OCI-LY7 (cell line): ENCODE results near the gene MFAP5. TPM values are rescaled to one million over a fixed set of nuclear protein-coding genes. Genes with fewer than 3 reads are reported as not detected.
A peak's percentile ranks its signal among the peaks of the same experiment; 100 is the strongest.

ENCODE experiments used
- BruUV-seq: library from RNA; stranded (reverse); fragments of 400-500 nt; replicated peaks from 2 replicates; lab custom pipeline; 2021; lab: Mats Ljungman, UMichigan
- CTCF ChIA-PET: fragments of 300-600 bp; sonication (Branson Sonifier 250); formaldehyde crosslinking; loops from one replicate; lab custom pipeline; 2022; ENCODE audit warnings: antibody characterized with exemption; ENCODE audit not compliant: unreplicated experiment; lab: Charles Lee
- POLR2A ChIA-PET: fragments of 300-600 bp; sonication (Branson Sonifier 250); formaldehyde crosslinking; loops from one replicate; lab custom pipeline; 2022; ENCODE audit warnings: antibody characterized with exemption; lab: Charles Lee
- DNase-seq: peaks from one replicate; pipeline ENCODE4 v3.0.0-alpha.2; 2015; ENCODE audit warnings: low spot score
- H2AFZ ChIP-seq: fragments of 200-600 bp; sonication (generic), shearing (Covaris generic); 2 replicates; pipeline ENCODE4 v1.6.1; 2014; ENCODE audit warnings: mild to moderate bottlenecking, antibody characterized with exemption, low read length, moderate library complexity
- H3K27ac ChIP-seq: fragments of 200-600 bp; sonication (generic); 2 replicates; pipeline ENCODE4 v1.5.1; 2014; ENCODE audit warnings: mixed run types, low read depth, mild to moderate bottlenecking, moderate library complexity, low read length, inconsistent platforms; ENCODE audit not compliant: poor library complexity, severe bottlenecking
- H3K36me3 ChIP-seq: fragments of 200-600 bp; sonication (generic); 2 replicates; pipeline ENCODE4 v1.6.1; 2014; ENCODE audit warnings: mild to moderate bottlenecking, antibody characterized with exemption, low read length, moderate library complexity, mixed read lengths; ENCODE audit not compliant: insufficient read depth
- H3K4me1 ChIP-seq: fragments of 200-600 bp; sonication (generic); 2 replicates; pipeline ENCODE4 v1.5.1; 2014; ENCODE audit warnings: mild to moderate bottlenecking, low read length; ENCODE audit not compliant: insufficient read depth, poor library complexity, severe bottlenecking
- H3K4me2 ChIP-seq: fragments of 200-600 bp; sonication (generic); 2 replicates; pipeline ENCODE4 v1.6.1; 2014; ENCODE audit warnings: mild to moderate bottlenecking, low read length
- H3K4me3 ChIP-seq: fragments of 200-600 bp; sonication (generic); 2 replicates; pipeline ENCODE4 v1.5.1; 2014; ENCODE audit warnings: mild to moderate bottlenecking, low read depth, low read length; ENCODE audit not compliant: poor library complexity, severe bottlenecking
- H3K79me2 ChIP-seq: fragments of 200-600 bp; sonication (generic); 2 replicates; pipeline ENCODE4 v1.6.1; 2016; ENCODE audit warnings: low read depth, mild to moderate bottlenecking, low read length, moderate library complexity, mixed read lengths; ENCODE audit not compliant: insufficient read depth
- H3K9me2 ChIP-seq: fragments of 200-600 bp; sonication (generic); 2 replicates; pipeline ENCODE4 v1.6.1; 2016; ENCODE audit warnings: mild to moderate bottlenecking, low read length, mixed read lengths; ENCODE audit not compliant: insufficient read depth
- H3K9me3 ChIP-seq: fragments of 200-600 bp; sonication (generic); 2 replicates; pipeline ENCODE4 v1.6.1; 2014; ENCODE audit warnings: mild to moderate bottlenecking, mixed run types, low read length, mixed read lengths
- H4K20me1 ChIP-seq: fragments of 200-600 bp; sonication (generic); 2 replicates; pipeline ENCODE4 v1.6.1; 2014; ENCODE audit warnings: mild to moderate bottlenecking, antibody characterized with exemption, low read length, moderate library complexity, mixed read lengths; ENCODE audit not compliant: insufficient read depth
- CTCF ChIP-seq: fragments of 200-600 bp; sonication (generic); conservative IDR thresholded peaks from 2 replicates; pipeline ENCODE4 v1.5.1; 2014; ENCODE audit warnings: mild to moderate bottlenecking, antibody characterized with exemption, low read length, moderate library complexity, mixed read lengths
- EZH2phosphoT487 ChIP-seq: fragments of 200-600 bp; sonication (generic); IDR thresholded peaks from 2 replicates; pipeline ENCODE4 v1.6.1; 2018; ENCODE audit warnings: low read depth, borderline replicate concordance, mild to moderate bottlenecking, mixed run types, antibody characterized with exemption, low read length, moderate library complexity, mixed read lengths
- intact Hi-C: fragments of 100-400 bp; cut with micrococcal nuclease; formaldehyde crosslinking; loops from one replicate; pipeline ENCODE4 v1.10.0; 2022; ENCODE audit not compliant: unreplicated experiment
- total RNA-seq, 2 experiments: library from RNA; depleted of rRNA in 1 of 2; stranded (reverse); fragments of >200 nt in 1 of 2; shearing (Covaris generic) in 1 of 2; gene quantifications; 2 replicates each; pipeline ENCODE4 v1.2.3, GENCODE V29; 2014 to 2022

MFAP5 gene
- total RNA-seq, 2 experiments from 2014 or later: not detected

DNA sequence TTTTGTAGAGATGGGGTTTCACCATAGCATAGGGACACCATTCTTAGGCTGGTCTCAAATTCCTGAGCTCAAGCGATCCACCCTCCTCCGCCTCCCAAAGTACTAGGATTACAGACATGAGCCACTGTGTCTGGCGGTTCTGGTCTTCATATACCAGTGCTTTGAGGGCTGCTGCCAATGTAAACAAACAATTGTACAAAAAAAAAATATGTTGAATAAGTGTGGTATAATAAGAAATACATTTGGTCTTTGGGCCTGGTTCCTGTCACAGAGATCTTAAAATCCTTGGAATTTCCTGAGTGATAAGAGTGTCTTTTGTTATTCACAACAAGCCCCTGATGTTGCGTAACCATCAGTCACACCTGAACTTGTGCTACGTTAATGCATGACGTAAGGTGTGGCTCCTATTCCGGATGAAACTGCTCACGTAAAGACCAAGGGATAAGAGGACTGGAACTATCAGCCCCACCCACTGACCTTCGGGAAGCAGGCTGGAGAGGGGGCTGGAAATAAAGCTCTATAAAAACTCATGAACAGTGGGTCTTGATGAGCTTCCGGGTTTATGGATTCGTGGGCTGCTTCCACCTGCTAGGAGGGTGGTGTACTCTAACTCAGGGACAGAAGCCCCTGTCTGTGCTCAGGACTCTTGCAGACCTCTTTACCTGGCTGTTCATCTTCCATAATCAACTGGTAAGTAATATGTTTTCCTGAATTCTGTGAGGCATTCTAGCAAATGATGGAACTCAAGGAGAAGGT, 18.7 kb upstream of the MFAP5 start:
- Histone ChIP-seq H3K4me1 (peaks cover 18% of the 10 kb centered on the region), H4K20me1 (no peaks in the 10 kb centered on the region), H3K4me3 (no peak overlapping the region), H3K79me2 (no peaks in the 10 kb centered on the region), H3K4me2 (no peak overlapping the region), H3K9me3 (no peaks in the 10 kb centered on the region), H2AFZ (peak overlapping the region; percentile 53; the same call in 1 of the 2 replicates), H3K27ac (no peak overlapping the region), H3K9me2 (no peaks in the 10 kb centered on the region), H3K36me3 (no peaks in the 10 kb centered on the region)
- TF ChIP-seq CTCF: no peak
- no peak for TF ChIP-seq EZH2phosphoT487
- no peak for DNase-seq
- intact Hi-C loops: loop anchor here (2.0 to 5.0 kb wide), 2 partner anchors 77 to 139 kb away; partner anchors contain the start of gene CLEC4E
- no TSS peak for BruUV-seq
- POLR2A ChIA-PET: interaction anchor here (0.6 to 1.3 kb wide), 6 partner anchors 8 to 222 kb away, joined by 3 to 8 read pairs (median 3); no protein-coding TSS in a partner anchor
- CTCF ChIA-PET: interaction anchor here (0.6 to 1.4 kb wide), 3 partner anchors 36 to 179 kb away, joined by 3 to 4 read pairs (median 4); no protein-coding TSS in a partner anchor

DNA sequence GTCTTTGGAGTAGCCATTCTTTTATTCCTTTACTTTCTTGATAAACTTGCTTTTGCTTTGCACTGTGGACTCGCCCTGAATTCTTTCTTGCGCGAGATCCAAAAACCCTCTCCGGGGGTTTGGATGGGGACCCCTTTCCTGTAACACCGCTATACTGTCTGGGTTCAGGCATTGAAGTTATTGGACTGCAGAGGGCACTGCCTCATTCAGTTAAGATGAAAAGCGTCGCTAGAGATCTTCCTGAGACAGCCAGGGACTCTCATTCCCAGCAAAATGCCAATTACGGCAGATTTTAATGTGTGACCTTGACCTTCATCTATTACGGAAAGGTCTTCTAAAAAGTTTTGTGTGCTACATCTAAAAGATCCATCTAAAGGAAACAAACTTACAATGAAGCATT, 17.9 kb upstream of the MFAP5 start:
- no peak overlapping the region for H2AFZ ChIP-seq
- H3K36me3 ChIP-seq: no peaks in the 10 kb centered on the region
- H3K9me2 ChIP-seq: no peaks in the 10 kb centered on the region
- H3K4me1 ChIP-seq: peaks cover 22% of the 10 kb centered on the region
- TF ChIP-seq CTCF: peak; percentile 63
- TF ChIP-seq EZH2phosphoT487: no peak
- intact Hi-C loops: loop anchor here (2.0 to 5.0 kb wide), 2 partner anchors 76 to 138 kb away; partner anchors contain the start of gene CLEC4E
- H3K9me3 ChIP-seq: no peaks in the 10 kb centered on the region
- CTCF ChIA-PET: interaction anchor here (1.3 to 1.4 kb wide), 2 partner anchors 36 to 52 kb away, joined by 3 to 4 read pairs; no protein-coding TSS in a partner anchor
- POLR2A ChIA-PET: interaction anchor here (0.6 kb wide), 1 partner anchor 167 kb away, joined by 3 read pairs; no protein-coding TSS in a partner anchor
- BruUV-seq: no TSS peak
- no peak overlapping the region for H3K27ac ChIP-seq
- H4K20me1 ChIP-seq: no peaks in the 10 kb centered on the region
- no peak overlapping the region for H3K4me2 ChIP-seq
- no peak overlapping the region for H3K4me3 ChIP-seq
- H3K79me2 ChIP-seq: no peaks in the 10 kb centered on the region
- no peak for DNase-seq
